Prostate gland (tissue), 2 donors: ENCODE results near the gene TRIP13. TPM values are rescaled to one million over a fixed set of nuclear protein-coding genes. Genes with fewer than 3 reads are reported as not detected.
"Not testable (repeated sequence)": the region's sequence is repeated elsewhere in the genome, so short reads cannot be mapped to it uniquely, and the experiment has no call there.

Source experiments
- DNase-seq: peaks from one replicate; pipeline ENCODE4 v3.0.0-alpha.2; 2019; ENCODE audit warnings: low spot score
- H3K27ac ChIP-seq, 2 donors: fragments of 200-600 bp; sonication (generic); 2 replicates each; pipeline ENCODE4 v1.5.1; 2017 to 2019
- H3K27me3 ChIP-seq: fragments of 200-600 bp; sonication (generic); replicated peaks from 2 replicates; pipeline ENCODE4 v1.5.1; 2019; ENCODE audit not compliant: insufficient read depth
- H3K36me3 ChIP-seq, 2 donors: fragments of 200-600 bp; sonication (generic); 1 replicate in 1 of 2; 2 replicates in 1 of 2; pipeline versions ENCODE4 v1.5.1 to v1.8.1; 2017 to 2019
- H3K4me1 ChIP-seq: fragments of 200-600 bp; sonication (generic); replicated peaks from 2 replicates; pipeline ENCODE4 v1.5.1; 2019
- H3K4me3 ChIP-seq, 2 donors: fragments of 200-600 bp; sonication (generic); 2 replicates each; pipeline ENCODE4 v1.5.1; 2017 to 2019
- H3K9me3 ChIP-seq: fragments of 200-600 bp; sonication (generic); 2 replicates; pipeline ENCODE4 v1.5.1; 2017
- POLR2A ChIP-seq: fragments of 450-650 bp; IDR thresholded peaks from one replicate; pipeline ENCODE4 v1.6.1; 2016; ENCODE audit warnings: antibody characterized with exemption, mild to moderate bottlenecking
- POLR2AphosphoS5 ChIP-seq: sonication (generic); formaldehyde crosslinking; IDR thresholded peaks from one replicate; pipeline ENCODE4 v1.6.1; 2017; ENCODE audit warnings: antibody characterized with exemption
- WGBS: methylation state at CpG from one replicate; pipeline ENCODE4 v1.1.5; 2018; 5-methylcytosine and 5-hydroxymethylcytosine counted together
- intact Hi-C: fragments of 100-400 bp; cut with DNase I; formaldehyde crosslinking; loops from one replicate; pipeline ENCODE4 v1.14.2; 2022
- total RNA-seq, 2 donors: library from RNA; depleted of rRNA; stranded (reverse); fragments of >200 nt; gene quantifications; one replicate each; pipeline ENCODE4 v1.1.0, GENCODE V29; 2016
- TF ChIP-seq, protein P1 (sequence below), 4 experiments: fragments of 200-600 bp in 2 of 4; fragments of 450-650 bp in 2 of 4; sonication (generic) in 2 of 4; IDR thresholded peaks; 1 replicate in 3 of 4; 2 replicates in 1 of 4; pipeline ENCODE4 v1.5.1; 2016 to 2019; ENCODE audit warnings: antibody characterized with exemption in 4 of 4, mild to moderate bottlenecking in 2 of 4, moderate library complexity in 2 of 4

Gene TRIP13
- total RNA-seq, 2 donors from 2014 or later, result 1.8 to 11.9 TPM

DNA sequence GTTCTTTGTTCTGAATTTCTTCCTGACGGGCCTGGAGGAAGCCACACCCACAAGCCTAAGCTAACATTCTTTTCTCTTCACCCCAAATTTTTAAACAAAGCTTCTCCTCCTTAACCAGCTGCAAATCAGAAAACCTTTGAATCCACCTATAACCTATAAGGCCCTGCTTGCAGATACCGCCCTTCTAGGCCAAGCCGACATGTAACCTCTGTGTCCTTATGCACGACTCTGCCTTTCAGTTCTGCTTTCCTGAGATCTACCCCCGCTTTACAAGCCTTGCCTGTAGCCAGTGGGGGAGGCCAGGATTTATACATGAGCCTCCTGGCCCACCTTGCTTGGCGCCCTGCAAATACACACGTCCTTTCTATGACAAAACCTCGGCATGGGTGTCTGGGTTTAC is 19.4 kb upstream of the TRIP13 start:
- no peak overlapping the region for H3K4me3 ChIP-seq
- TF ChIP-seq, protein P1, sequence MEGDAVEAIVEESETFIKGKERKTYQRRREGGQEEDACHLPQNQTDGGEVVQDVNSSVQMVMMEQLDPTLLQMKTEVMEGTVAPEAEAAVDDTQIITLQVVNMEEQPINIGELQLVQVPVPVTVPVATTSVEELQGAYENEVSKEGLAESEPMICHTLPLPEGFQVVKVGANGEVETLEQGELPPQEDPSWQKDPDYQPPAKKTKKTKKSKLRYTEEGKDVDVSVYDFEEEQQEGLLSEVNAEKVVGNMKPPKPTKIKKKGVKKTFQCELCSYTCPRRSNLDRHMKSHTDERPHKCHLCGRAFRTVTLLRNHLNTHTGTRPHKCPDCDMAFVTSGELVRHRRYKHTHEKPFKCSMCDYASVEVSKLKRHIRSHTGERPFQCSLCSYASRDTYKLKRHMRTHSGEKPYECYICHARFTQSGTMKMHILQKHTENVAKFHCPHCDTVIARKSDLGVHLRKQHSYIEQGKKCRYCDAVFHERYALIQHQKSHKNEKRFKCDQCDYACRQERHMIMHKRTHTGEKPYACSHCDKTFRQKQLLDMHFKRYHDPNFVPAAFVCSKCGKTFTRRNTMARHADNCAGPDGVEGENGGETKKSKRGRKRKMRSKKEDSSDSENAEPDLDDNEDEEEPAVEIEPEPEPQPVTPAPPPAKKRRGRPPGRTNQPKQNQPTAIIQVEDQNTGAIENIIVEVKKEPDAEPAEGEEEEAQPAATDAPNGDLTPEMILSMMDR (IDR thresholded peaks at IDR 0.05), result no peak
- TF ChIP-seq POLR2A, result no peak
- no peak for TF ChIP-seq POLR2AphosphoS5
- peaks cover 7 to 40% of the 10 kb centered on the region in 2 donors for H3K36me3 ChIP-seq
- no peaks in the 10 kb centered on the region for H3K4me1 ChIP-seq
- intact Hi-C loops, result no loop called here
- 88% methylated on average over 8 of the region's 8 CpGs for WGBS
- no peaks in the 10 kb centered on the region for H3K27me3 ChIP-seq
- DNase-seq, result no peak
- no peak overlapping the region for H3K27ac ChIP-seq
- no peaks in the 10 kb centered on the region for H3K9me3 ChIP-seq

- H3K27me3 ChIP-seq, result no peaks in the 10 kb centered on the region
- DNase-seq, result no peak
- TF ChIP-seq, protein P1 (IDR thresholded peaks at IDR 0.05), result no peak
- no peak for TF ChIP-seq POLR2AphosphoS5
- TF ChIP-seq POLR2A, result no peak
- no peak overlapping the region for H3K27ac ChIP-seq
- intact Hi-C loops, result no loop called here
- H3K9me3 ChIP-seq, result no peaks in the 10 kb centered on the region
- no peak overlapping the region for H3K4me3 ChIP-seq
- peaks cover 4 to 28% of the 10 kb centered on the region in 2 donors for H3K36me3 ChIP-seq
- WGBS, result 95% methylated on average over 24 of the region's 24 CpGs
- no peaks in the 10 kb centered on the region for H3K4me1 ChIP-seq
Measured at GRCh38 chr5:875931-876330, 16.8 kb upstream of the TRIP13 start.

DNA sequence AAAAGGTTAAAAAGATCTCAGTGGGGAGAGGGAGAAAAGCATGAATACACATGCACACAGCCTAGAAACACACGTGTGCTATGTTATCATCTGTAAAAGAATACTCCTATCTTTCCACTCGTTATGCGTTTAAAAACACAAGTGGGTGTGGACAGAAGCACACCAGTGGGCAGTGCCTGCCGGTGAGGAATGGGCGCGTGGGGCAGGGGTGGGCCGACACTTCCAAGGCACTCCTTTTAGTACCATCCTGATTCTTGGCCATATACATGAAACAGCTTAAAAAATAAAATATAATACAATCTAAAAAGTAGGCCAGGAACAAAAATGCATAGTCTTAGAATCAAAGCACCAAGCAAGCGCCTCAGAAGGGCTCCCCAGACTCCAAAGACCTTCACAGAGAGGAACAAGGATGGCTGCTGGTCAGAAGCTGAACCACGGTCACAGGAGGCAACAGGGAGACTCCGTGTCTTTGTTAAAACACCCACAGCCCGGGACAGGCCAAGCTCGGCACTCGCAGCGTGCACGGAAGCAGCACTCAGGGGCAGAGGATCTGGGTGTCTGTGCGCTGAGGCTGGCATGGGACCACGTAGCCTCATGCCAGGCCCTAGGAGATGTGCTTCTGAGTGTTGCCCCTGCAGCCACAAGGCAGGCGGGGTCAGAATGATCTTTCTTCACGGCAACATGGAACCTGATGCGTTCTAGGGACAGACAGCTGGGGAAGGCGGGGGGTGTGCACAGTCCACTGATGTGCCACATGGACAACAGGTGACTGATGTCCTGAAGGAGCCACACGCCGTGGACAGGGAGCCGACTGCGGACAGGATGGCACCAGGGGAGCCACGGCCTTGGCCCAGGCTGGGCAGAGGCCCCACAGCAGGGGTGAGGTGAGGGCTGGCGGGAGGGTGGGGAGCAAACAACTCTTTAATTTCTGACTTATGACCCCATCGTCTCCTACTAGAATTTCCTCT is 16.0 kb upstream of the TRIP13 start:
- TF ChIP-seq POLR2AphosphoS5 (no peak), POLR2A (no peak)
- TF ChIP-seq, protein P1 (IDR thresholded peaks at IDR 0.05), result no peak
- H3K36me3 ChIP-seq, result peaks cover 4 to 26% of the 10 kb centered on the region in 2 donors

DNA sequence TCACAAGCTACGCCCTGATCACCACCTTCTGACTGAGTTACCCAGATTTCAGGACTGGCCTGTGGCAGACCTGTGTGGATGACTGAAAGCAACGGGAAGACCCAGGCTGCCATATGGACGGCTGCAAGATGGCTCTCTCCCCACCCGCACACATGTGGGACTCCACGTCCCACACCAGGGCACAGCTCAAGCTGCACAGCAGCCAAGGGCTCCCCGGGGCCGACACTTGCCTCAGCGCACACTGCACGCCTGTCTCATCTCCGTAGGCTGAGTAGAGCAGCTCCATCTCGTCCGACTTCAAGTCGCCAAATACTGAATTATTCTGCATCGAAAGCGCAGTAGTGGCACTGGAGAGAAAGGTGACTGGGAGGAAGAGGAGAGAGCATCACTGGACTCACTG is 14.6 kb upstream of the TRIP13 start:
- no peak overlapping the region for H3K27ac ChIP-seq
- TF ChIP-seq POLR2A (no peak), POLR2AphosphoS5 (no peak)
- TF ChIP-seq, protein P1 (IDR thresholded peaks at IDR 0.05), result no peak
- peaks cover 4 to 22% of the 10 kb centered on the region in 2 donors for H3K36me3 ChIP-seq
- 94% methylated on average over 15 of the region's 15 CpGs for WGBS
- H3K27me3 ChIP-seq, result no peaks in the 10 kb centered on the region
- H3K4me1 ChIP-seq, result no peaks in the 10 kb centered on the region
- no peak overlapping the region for H3K4me3 ChIP-seq
- intact Hi-C loops, result no loop called here
- no peak for DNase-seq
- H3K9me3 ChIP-seq, result no peaks in the 10 kb centered on the region

More for the DNA sequence above, 16.0 kb upstream of the TRIP13 start:
- no peaks in the 10 kb centered on the region for H3K4me1 ChIP-seq
- intact Hi-C loops, result no loop called here
- H3K27ac ChIP-seq, result no peak overlapping the region
- 91% methylated on average over 28 of the region's 28 CpGs for WGBS
- no peaks in the 10 kb centered on the region for H3K9me3 ChIP-seq
- H3K4me3 ChIP-seq, result no peak overlapping the region
- DNase-seq, result no peak
- H3K27me3 ChIP-seq, result no peaks in the 10 kb centered on the region

DNA sequence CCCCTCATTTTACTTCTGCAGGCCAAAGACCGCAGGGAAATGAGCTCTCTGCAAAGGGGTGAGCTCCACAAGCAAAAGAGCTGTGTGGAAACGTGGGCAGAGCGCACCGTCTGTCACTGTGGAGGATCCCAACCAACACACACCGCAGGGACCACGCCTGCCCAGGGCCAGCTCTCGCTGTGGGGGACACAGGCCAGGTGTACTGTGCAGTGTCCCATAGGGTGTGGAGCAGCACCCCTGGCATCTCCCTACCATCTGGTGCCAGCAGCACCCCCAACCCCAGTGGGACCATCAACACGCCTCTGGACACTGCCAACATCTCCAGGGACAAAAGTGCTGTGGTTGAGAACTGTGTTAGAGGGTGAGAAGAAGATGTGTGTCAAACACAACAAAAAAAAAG is 14.0 kb upstream of the TRIP13 start:
- DNase-seq, H3K4me3 ChIP-seq, H3K4me1 ChIP-seq, intact Hi-C loops, H3K9me3 ChIP-seq, H3K27ac ChIP-seq, H3K27me3 ChIP-seq: not testable (repeated sequence)
- H3K36me3 ChIP-seq, result peaks cover 4 to 18% of the 10 kb centered on the region in 2 donors
- WGBS, result no CpG with 5 or more reads among the region's 8 CpGs
